Testis (tissue), 3 donors: ENCODE data around the gene SNX20. TPM values are rescaled to one million over a fixed set of nuclear protein-coding genes. Genes with fewer than 3 reads are reported as not detected.

ENCODE experiments used
- DNase-seq: peaks from one replicate; pipeline ENCODE4 v3.0.0-alpha.2; 2019
- H3K27ac ChIP-seq, 2 donors: fragments of 200-600 bp; sonication (generic); one replicate each; pipeline ENCODE4 v1.5.1; 2019
- H3K27me3 ChIP-seq: fragments of 200-600 bp; sonication (generic); one replicate; pipeline ENCODE4 v1.5.1; 2019
- H3K36me3 ChIP-seq: fragments of 200-600 bp; sonication (generic); one replicate; pipeline ENCODE4 v1.5.1; 2017; ENCODE audit warnings: low read depth; ENCODE audit errors: missing control alignments
- H3K4me1 ChIP-seq: fragments of 200-600 bp; sonication (generic); one replicate; pipeline ENCODE4 v1.5.1; 2019
- H3K4me3 ChIP-seq, 2 donors: fragments of 200-600 bp; sonication (generic); one replicate each; pipeline ENCODE4 v1.5.1; 2017 to 2019
- H3K9me3 ChIP-seq: fragments of 200-600 bp; sonication (generic); one replicate; pipeline ENCODE4 v1.5.1; 2017
- POLR2A ChIP-seq: fragments of 450-650 bp; IDR thresholded peaks from one replicate; pipeline ENCODE4 v1.6.1; 2017; ENCODE audit warnings: antibody characterized with exemption, mild to moderate bottlenecking, moderate library complexity
- WGBS, 2 donors: methylation state at CpG; one replicate each; pipeline ENCODE4 v1.1.5; 2018; 5-methylcytosine and 5-hydroxymethylcytosine counted together
- intact Hi-C: fragments of 100-400 bp; cut with DNase I; formaldehyde crosslinking; loops from one replicate; pipeline ENCODE4 v1.15.1; 2023; ENCODE audit warnings: low total_unique reads
- polyA plus RNA-seq: library from polyadenylated mRNA; stranded (reverse); fragments of 350-450 nt; fragmentation: Illumina TruSeq; extraction: RNeasy Lipid Tissue Mini Kit (QIAGEN cat#74804); gene quantifications from one replicate; pipeline ENCODE4 v1.2.3, GENCODE V29; 2014; ENCODE audit warnings: low read depth, low replicate concordance; ENCODE audit not compliant: insufficient read depth
- total RNA-seq, 2 donors: library from RNA; depleted of rRNA; stranded (reverse); fragments of >200 nt; gene quantifications; one replicate each; pipeline ENCODE4 v1.2.3, GENCODE V29; 2016
- TF ChIP-seq, protein P1 (sequence below), 3 experiments: fragments of 450-650 bp in 2 of 3; fragments of 200-600 bp in 1 of 3; sonication (generic) in 1 of 3; IDR thresholded peaks; one replicate each; pipeline ENCODE4 v1.5.1; 2016 to 2019; ENCODE audit warnings: antibody characterized with exemption in 3 of 3, mild to moderate bottlenecking in 2 of 3, moderate library complexity in 1 of 3

Gene SNX20
- total and polyA plus RNA-seq, 3 donors from 2014 or later: 0.63 to 2.1 (median 1.8) TPM

DNA sequence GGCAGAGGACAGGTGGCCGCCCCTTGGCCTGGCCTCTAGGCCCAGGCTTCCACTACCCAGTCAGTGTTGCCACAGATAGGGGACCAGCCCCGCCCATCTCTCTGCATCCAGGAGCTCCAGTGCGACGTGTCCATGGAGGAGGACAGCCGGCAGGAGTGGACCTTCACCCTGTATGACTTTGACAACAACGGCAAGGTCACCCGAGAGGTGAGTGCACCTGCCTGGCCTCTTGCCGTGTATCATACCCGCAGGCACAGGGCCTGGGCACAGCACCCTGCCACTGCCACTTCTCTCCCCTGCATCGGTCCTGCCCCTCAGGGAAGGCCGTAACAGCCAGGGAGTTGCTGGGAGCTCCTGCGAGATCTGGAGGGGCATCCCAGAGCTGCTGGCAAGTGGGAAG lies 55.7 kb downstream of the SNX20 start:
- Histone ChIP-seq H3K36me3 (no peaks in the 10 kb centered on the region), H3K4me1 (no peaks in the 10 kb centered on the region), H3K9me3 (no peaks in the 10 kb centered on the region), H3K27ac (no peak overlapping the region), H3K27me3 (no peaks in the 10 kb centered on the region), H3K4me3 (no peak overlapping the region)
- 60 to 94% methylated on average over 1 to 12 of the region's 12 CpGs for WGBS, 2 donors
- TF ChIP-seq POLR2A: no peak
- TF ChIP-seq, protein P1, sequence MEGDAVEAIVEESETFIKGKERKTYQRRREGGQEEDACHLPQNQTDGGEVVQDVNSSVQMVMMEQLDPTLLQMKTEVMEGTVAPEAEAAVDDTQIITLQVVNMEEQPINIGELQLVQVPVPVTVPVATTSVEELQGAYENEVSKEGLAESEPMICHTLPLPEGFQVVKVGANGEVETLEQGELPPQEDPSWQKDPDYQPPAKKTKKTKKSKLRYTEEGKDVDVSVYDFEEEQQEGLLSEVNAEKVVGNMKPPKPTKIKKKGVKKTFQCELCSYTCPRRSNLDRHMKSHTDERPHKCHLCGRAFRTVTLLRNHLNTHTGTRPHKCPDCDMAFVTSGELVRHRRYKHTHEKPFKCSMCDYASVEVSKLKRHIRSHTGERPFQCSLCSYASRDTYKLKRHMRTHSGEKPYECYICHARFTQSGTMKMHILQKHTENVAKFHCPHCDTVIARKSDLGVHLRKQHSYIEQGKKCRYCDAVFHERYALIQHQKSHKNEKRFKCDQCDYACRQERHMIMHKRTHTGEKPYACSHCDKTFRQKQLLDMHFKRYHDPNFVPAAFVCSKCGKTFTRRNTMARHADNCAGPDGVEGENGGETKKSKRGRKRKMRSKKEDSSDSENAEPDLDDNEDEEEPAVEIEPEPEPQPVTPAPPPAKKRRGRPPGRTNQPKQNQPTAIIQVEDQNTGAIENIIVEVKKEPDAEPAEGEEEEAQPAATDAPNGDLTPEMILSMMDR (IDR thresholded peaks at IDR 0.05): no peak
- intact Hi-C loops: no loop called here
- no peak for DNase-seq

DNA sequence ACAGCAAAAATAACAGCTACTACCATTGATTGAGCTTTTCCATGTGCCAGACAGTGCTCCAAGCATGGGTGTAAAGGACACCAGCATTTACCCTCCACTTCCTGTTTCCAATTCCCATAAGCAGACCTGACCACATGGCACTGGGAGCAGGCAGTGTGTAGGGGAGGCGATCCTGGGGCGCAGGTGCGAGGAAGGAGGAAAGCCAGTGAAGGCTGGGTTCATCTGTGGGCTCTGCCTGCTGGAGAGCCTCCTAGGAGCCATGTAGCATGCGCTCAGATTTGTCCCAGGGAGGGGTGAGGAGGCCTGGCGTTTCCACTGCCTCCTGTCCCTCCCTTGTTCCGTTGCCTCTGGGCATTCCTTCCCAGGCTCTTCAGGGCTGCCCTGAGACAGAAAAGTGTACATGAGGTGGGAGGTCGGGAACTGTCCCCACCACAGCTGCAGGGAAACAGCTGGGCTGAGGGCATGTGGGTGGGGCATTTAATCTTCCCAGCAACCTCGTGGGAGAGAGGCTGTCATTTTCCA lies 56.6 kb downstream of the SNX20 start:
- no peak for DNase-seq
- TF ChIP-seq POLR2A: no peak
- TF ChIP-seq, protein P1 (IDR thresholded peaks at IDR 0.05): no peak
- Histone ChIP-seq H3K4me1 (no peaks in the 10 kb centered on the region), H3K27ac (no peak overlapping the region), H3K27me3 (no peaks in the 10 kb centered on the region), H3K36me3 (no peaks in the 10 kb centered on the region), H3K4me3 (no peak overlapping the region), H3K9me3 (no peaks in the 10 kb centered on the region)
- intact Hi-C loops: no loop called here
- 81 to 85% methylated on average over 7 to 8 of the region's 8 CpGs for WGBS, 2 donors

DNA sequence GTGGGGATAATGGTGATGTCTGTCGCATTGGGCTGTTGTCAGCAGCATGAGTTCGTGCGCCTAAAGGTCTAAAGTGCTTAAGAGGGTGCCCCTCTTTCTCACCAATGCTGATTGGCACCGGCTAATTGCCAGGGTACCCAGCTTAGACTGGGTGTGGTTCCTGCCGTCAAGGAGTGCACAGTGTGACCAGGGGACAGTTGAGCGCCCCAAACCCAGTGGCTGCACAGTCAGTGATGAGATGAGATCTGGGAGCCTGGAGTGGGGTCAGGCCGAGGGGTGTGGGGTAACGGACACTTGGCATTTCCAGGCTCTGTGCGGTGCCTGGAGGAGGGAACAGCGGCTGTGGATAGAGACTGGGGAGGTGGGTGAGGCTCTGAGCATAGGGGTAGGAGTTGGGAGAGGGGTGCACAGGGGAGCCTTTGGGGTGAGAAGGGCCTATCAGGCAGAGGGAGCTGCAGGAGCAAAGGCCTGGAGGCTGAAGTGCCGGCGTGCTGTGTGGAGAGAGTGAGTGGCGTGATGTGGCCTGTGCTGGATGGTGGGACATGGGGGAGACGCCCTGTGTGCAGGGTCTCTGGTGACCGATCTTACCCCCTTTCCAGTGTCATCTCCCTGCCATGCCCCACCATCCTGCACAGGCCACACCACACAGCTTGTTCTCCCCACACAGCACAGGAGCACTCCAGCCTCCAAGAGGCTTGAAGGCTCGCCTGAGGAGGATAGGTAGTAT lies 58.3 kb downstream of the SNX20 start:
- DNase-seq: no peak
- Histone ChIP-seq H3K9me3 (no peaks in the 10 kb centered on the region), H3K4me3 (no peak overlapping the region), H3K27ac (no peak overlapping the region), H3K27me3 (no peaks in the 10 kb centered on the region), H3K36me3 (no peaks in the 10 kb centered on the region), H3K4me1 (no peaks in the 10 kb centered on the region)
- intact Hi-C loops: no loop called here
- 94 to 97% methylated on average over 6 to 16 of the region's 16 CpGs for WGBS, 2 donors
- no peak for TF ChIP-seq POLR2A
- TF ChIP-seq, protein P1 (IDR thresholded peaks at IDR 0.05): no peak

DNA sequence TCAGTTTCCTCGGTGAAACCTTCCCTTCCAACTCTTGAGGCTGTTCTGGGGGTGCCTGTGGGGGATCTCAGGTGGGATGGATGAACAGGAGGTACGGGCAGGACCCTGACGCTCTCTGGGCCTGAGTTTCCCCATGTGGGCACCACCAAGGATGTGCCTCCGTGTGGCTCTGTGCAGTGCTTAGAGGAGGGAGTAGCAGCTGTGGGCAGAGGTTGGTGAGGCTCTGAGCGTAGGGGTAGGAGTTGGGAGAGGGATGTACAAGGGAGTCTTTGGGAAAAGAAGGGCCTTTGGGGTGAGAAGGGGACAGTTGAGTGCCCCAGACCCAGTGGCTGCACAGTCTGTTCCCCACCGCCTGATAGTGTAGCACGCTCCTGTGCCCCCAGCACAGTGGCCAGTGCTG lies 59.1 kb downstream of the SNX20 start:
- no peaks in the 10 kb centered on the region for H3K4me1 ChIP-seq

More for the DNA sequence above, 59.1 kb downstream of the SNX20 start:
- H3K27me3 ChIP-seq: no peaks in the 10 kb centered on the region
- no peaks in the 10 kb centered on the region for H3K9me3 ChIP-seq
- 93 to 97% methylated on average over 6 to 7 of the region's 7 CpGs for WGBS, 2 donors
- H3K36me3 ChIP-seq: no peaks in the 10 kb centered on the region
- intact Hi-C loops: no loop called here
- no peak overlapping the region for H3K4me3 ChIP-seq
- no peak overlapping the region for H3K27ac ChIP-seq
- DNase-seq: no peak
- TF ChIP-seq POLR2A: no peak

Other genes starting within 250 kb of the SNX20 start
- 10 to 100 TPM in 1 of 2 donors, 1 to 10 TPM in 1; 8.4 to 14.4 TPM for gene NKD1, start 132.9 kb downstream of the SNX20 start, total RNA-seq
- 5.9 TPM for gene NKD1, start 132.9 kb downstream of the SNX20 start, polyA plus RNA-seq
- gene NOD2, start 12.3 kb upstream of the SNX20 start, total RNA-seq: 1 to 10 TPM; 1.6 to 4.1 TPM
- gene NOD2, start 12.3 kb upstream of the SNX20 start, polyA plus RNA-seq: 1.7 TPM
- gene CYLD, start 60.8 kb upstream of the SNX20 start, total RNA-seq: 10 to 100 TPM; 37.4 to 48.4 TPM
- gene CYLD, start 60.8 kb upstream of the SNX20 start, polyA plus RNA-seq: 89.3 TPM